ENCODE measurements around the gene KIAA1549.
"Not testable (repeated sequence)": the region's sequence is repeated elsewhere in the genome, so short reads cannot be mapped to it uniquely, and the experiment has no call there.

KIAA1549 gene

GRCh38 chr7:138814816-138815332 lies 166.3 kb downstream of the KIAA1549 start:
- ChIA-PET CTCF (no interaction called here), POLR2A (no interaction called here)
- no peak overlapping the region for H3K4me3 ChIP-seq (ENCODE audit: low read depth, low read length)
- DNase-seq (ENCODE audit: low read depth, low spot score), result no peak
- TF ChIP-seq CTCF (IDR thresholded peaks at IDR 0.05; ENCODE audit: insufficient read depth, low read length, missing control alignments), result no peak

GRCh38 chr7:138813945-138814344 lies 167.2 kb downstream of the KIAA1549 start:
- no peak for TF ChIP-seq CTCF (IDR thresholded peaks at IDR 0.05; ENCODE audit: insufficient read depth, low read length, missing control alignments)
- no peak for DNase-seq (ENCODE audit: low read depth, low spot score)
- POLR2A ChIA-PET, result no interaction called here
- CTCF ChIA-PET, result no interaction called here
- no peak overlapping the region for H3K4me3 ChIP-seq (ENCODE audit: low read depth, low read length)

DNA sequence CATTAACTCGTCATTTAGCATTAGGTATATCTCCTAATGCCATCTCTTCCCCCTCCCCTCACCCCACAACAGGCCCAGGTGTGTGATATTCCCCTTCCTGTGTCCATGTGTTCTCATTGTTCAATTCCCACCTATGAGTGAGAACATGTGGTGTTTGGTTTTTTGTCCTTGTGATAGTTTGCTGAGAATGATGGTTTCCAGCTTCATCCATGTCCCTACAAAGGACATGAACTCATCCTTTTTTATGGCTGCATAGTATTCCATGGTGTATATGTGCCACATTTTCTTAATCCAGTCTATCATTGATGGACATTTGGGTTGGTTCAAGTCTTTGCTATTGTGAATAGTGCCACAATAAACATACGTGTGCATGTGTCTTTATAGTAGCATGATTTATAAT lies 169.9 kb downstream of the KIAA1549 start:
- CTCF ChIA-PET; POLR2A ChIA-PET; DNase-seq (ENCODE audit: low read depth, low spot score); H3K4me3 ChIP-seq (ENCODE audit: low read depth, low read length): not testable (repeated sequence)

DNA sequence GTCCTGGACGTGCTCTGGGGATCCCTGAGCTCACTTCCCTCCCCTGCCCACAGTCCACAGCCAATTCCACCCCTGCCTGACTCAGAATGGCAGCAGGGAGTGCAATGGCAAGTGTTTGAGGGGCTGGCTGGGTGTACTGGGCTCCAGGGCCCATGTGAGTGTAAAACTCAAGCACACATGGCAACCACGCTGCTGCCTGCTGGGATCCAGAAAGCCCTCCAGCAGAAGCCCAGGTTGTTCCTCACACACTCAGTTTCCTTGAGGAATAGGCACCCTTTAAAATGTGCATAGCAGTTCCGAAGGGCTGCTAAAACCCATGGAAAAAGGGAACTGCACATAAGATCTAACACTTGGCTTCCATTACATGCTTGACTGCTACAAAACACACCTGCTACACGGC lies 171.8 kb downstream of the KIAA1549 start:
- CTCF ChIA-PET, result no interaction called here
- no peak overlapping the region for H3K4me3 ChIP-seq (ENCODE audit: low read depth, low read length)
- DNase-seq (ENCODE audit: low read depth, low spot score), result no peak
- TF ChIP-seq CTCF (IDR thresholded peaks at IDR 0.05; ENCODE audit: insufficient read depth, low read length, missing control alignments), result no peak
- POLR2A ChIA-PET, result no interaction called here

GRCh38 chr7:138804618-138805017 lies 176.6 kb downstream of the KIAA1549 start:
- no peak overlapping the region for H3K4me3 ChIP-seq (ENCODE audit: low read depth, low read length)
- DNase-seq (ENCODE audit: low read depth, low spot score), result no peak
- ChIA-PET POLR2A (no interaction called here), CTCF (no interaction called here)
- no peak for TF ChIP-seq CTCF (IDR thresholded peaks at IDR 0.05; ENCODE audit: insufficient read depth, low read length, missing control alignments)

- no peak for DNase-seq (ENCODE audit: low read depth, low spot score)
- ChIA-PET CTCF (no interaction called here), POLR2A (no interaction called here)
- H3K4me3 ChIP-seq (ENCODE audit: low read depth, low read length), result no peak overlapping the region
- TF ChIP-seq CTCF (IDR thresholded peaks at IDR 0.05; ENCODE audit: insufficient read depth, low read length, missing control alignments), result no peak
These were observed 178.5 kb downstream of the KIAA1549 start for GRCh38 chr7:138802706-138803105.

DNA sequence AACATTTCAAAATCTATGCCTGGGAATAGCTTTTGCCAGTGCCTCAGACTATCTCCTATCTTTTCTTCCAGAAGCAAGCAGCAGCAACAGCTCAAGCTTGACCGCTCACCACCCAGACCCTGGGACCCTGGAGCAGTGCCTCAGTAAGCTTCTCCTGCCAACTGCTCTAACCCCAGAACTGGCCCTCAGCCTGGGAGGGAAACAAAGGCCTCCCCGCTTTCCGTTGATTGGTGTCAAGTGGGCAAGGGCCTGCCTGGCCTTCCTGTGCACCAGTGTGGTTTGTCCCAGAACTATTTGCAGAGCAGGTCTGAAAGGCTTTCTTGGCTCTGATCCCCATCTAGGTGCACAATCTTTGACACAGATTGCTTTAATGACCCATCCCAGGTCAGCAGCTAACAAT lies 179.9 kb downstream of the KIAA1549 start:
- ChIA-PET CTCF (no interaction called here), POLR2A (no interaction called here)
- no peak for TF ChIP-seq CTCF (IDR thresholded peaks at IDR 0.05; ENCODE audit: insufficient read depth, low read length, missing control alignments)
- no peak for DNase-seq (ENCODE audit: low read depth, low spot score)
- H3K4me3 ChIP-seq (ENCODE audit: low read depth, low read length), result no peak overlapping the region
